SK-N-MC (cell line): Measurements from ENCODE around the gene NELFB.
A peak's percentile ranks its signal among the peaks of the same experiment; 100 is the strongest.

Experiments used
- DNase-seq: peaks from one replicate; pipeline ENCODE4 v3.0.0-alpha.2; 2011; ENCODE audit warnings: low read depth, low spot score
- H3K27ac ChIP-seq: fragments of 200-600 bp; sonication (generic); 2 replicates; pipeline ENCODE4 v1.5.1; 2016; ENCODE audit warnings: mixed run types
- H3K36me3 ChIP-seq: fragments of 200-600 bp; sonication (generic); 2 replicates; pipeline ENCODE4 v1.6.1; 2017; ENCODE audit warnings: antibody characterized with exemption, low read length, mixed read lengths; ENCODE audit not compliant: insufficient read depth
- H3K4me3 ChIP-seq: fragments of 200-600 bp; sonication (generic); 2 replicates; pipeline ENCODE4 v1.5.1; 2016
- H3K9ac ChIP-seq: fragments of 200-600 bp; sonication (generic); 2 replicates; pipeline ENCODE4 v1.8.0; 2017; ENCODE audit warnings: mixed run types, mixed read lengths; ENCODE audit not compliant: insufficient read length
- H3K9me3 ChIP-seq: fragments of 200-600 bp; sonication (generic); 2 replicates; pipeline ENCODE4 v1.6.1; 2017; ENCODE audit warnings: low read depth, mild to moderate bottlenecking, antibody characterized with exemption, low read length, moderate library complexity, mixed read lengths
- EZH2 ChIP-seq: fragments of 200-600 bp; sonication (generic); IDR thresholded peaks from one replicate; pipeline ENCODE4 v1.6.1; 2017; ENCODE audit warnings: antibody characterized with exemption
- FOXP2 ChIP-seq: optimal IDR thresholded peaks from 2 replicates; pipeline ENCODE3; 2011; ENCODE audit warnings: mild to moderate bottlenecking, moderate library complexity; ENCODE audit not compliant: insufficient read depth; ENCODE audit errors: extremely low read length, control extremely low read depth
- POLR2AphosphoS5 ChIP-seq: IDR thresholded peaks from 2 replicates; pipeline ENCODE4 v1.6.1; 2012; ENCODE audit warnings: mild to moderate bottlenecking, low read depth, low read length, borderline replicate concordance

The NELFB gene

GRCh38 chr9:137254624-137255447, at the start of gene NELFB:
NELFB (plus strand) TSS chr9:137255327.
- H3K9me3 ChIP-seq: no peaks in the 10 kb centered on the region
- DNase-seq: no peak
- TF ChIP-seq EZH2 (no peak), FOXP2 (no peak), POLR2AphosphoS5 (peak; percentile 94)
- H3K36me3 ChIP-seq: peaks cover 25% of the 10 kb centered on the region
- H3K9ac ChIP-seq: peak within 1 kb of the TSS; percentile 91
- H3K4me3 ChIP-seq: peak within 1 kb of the TSS; percentile 88
- H3K27ac ChIP-seq: peak within 1 kb of the TSS; percentile 56; the same call in 1 of the 2 replicates

- Histone ChIP-seq H3K9ac (peak overlapping the region; percentile 90), H3K4me3 (peak overlapping the region; percentile 92), H3K9me3 (no peaks in the 10 kb centered on the region), H3K36me3 (no peaks in the 10 kb centered on the region), H3K27ac (no peak overlapping the region)
- DNase-seq: no peak
- TF ChIP-seq POLR2AphosphoS5 (no peak), FOXP2 (no peak), EZH2 (no peak)
These were observed 48.5 kb upstream of the NELFB start for GRCh38 chr9:137206602-137207001.

GRCh38 chr9:137211532-137211931, 43.6 kb upstream of the NELFB start:
- Histone ChIP-seq H3K9ac (no peak overlapping the region), H3K9me3 (no peaks in the 10 kb centered on the region), H3K4me3 (no peak overlapping the region), H3K27ac (no peak overlapping the region), H3K36me3 (no peaks in the 10 kb centered on the region)
- TF ChIP-seq POLR2AphosphoS5 (0 out of 2 replicates have a peak, but pooled peaks have one; percentile 9), EZH2 (no peak), FOXP2 (no peak)
- DNase-seq: no peak

- DNase-seq: no peak
- Histone ChIP-seq H3K4me3 (no peak overlapping the region), H3K9ac (no peak overlapping the region), H3K9me3 (no peaks in the 10 kb centered on the region), H3K27ac (no peak overlapping the region), H3K36me3 (no peaks in the 10 kb centered on the region)
- TF ChIP-seq POLR2AphosphoS5 (0 out of 2 replicates have a peak, but pooled peaks have one; percentile 5), EZH2 (no peak)
These were observed 42.6 kb upstream of the NELFB start for GRCh38 chr9:137212520-137212919.

- Histone ChIP-seq H3K36me3 (no peaks in the 10 kb centered on the region), H3K4me3 (no peak overlapping the region), H3K27ac (no peak overlapping the region), H3K9ac (no peak overlapping the region), H3K9me3 (no peaks in the 10 kb centered on the region)
- TF ChIP-seq EZH2 (no peak), FOXP2 (no peak), POLR2AphosphoS5 (no peak)
- DNase-seq: no peak
These were observed 41.7 kb upstream of the NELFB start for GRCh38 chr9:137213160-137214060.

- Histone ChIP-seq H3K9ac (no peak overlapping the region), H3K27ac (no peak overlapping the region), H3K4me3 (no peak overlapping the region), H3K9me3 (no peaks in the 10 kb centered on the region), H3K36me3 (no peaks in the 10 kb centered on the region)
- DNase-seq: no peak
- no peak for TF ChIP-seq FOXP2
- TF ChIP-seq POLR2AphosphoS5: no peak
- no peak for TF ChIP-seq EZH2
These were observed 40.5 kb upstream of the NELFB start for GRCh38 chr9:137214620-137215019.

- no peak for TF ChIP-seq EZH2
- TF ChIP-seq POLR2AphosphoS5: no peak
- TF ChIP-seq FOXP2: no peak
- no peak overlapping the region for H3K4me3 ChIP-seq
- no peaks in the 10 kb centered on the region for H3K36me3 ChIP-seq
- no peak for DNase-seq
- H3K9ac ChIP-seq: no peak overlapping the region
- no peaks in the 10 kb centered on the region for H3K9me3 ChIP-seq
- no peak overlapping the region for H3K27ac ChIP-seq
These were observed 39.7 kb upstream of the NELFB start for GRCh38 chr9:137215196-137215986.
